ENCODE results near the gene ZNF462.

Gene ZNF462

DNA sequence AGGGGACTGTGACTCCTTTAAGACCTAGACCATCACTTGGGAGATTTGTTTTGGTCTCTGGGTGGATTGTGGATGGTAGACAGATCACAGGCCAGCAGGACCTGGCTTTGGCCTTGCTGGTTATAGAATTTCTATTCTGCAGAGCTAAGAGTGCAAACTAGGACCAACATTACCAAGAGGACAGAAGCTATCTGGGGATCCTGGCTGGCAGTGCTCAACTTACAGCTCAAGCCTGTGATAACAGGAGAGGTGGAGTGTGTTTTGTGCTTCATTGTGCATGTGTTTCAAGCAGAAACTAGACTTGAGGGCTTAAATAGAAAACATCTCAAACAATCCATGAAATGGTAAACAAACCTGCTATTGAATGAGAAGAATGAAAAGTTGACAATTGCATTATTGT, 106.7 kb downstream of the ZNF462 start:
- H3K4me3 ChIP-seq (ENCODE audit: low read depth, low read length), result no peak overlapping the region
- DNase-seq (ENCODE audit: low read depth), result no peak

DNA sequence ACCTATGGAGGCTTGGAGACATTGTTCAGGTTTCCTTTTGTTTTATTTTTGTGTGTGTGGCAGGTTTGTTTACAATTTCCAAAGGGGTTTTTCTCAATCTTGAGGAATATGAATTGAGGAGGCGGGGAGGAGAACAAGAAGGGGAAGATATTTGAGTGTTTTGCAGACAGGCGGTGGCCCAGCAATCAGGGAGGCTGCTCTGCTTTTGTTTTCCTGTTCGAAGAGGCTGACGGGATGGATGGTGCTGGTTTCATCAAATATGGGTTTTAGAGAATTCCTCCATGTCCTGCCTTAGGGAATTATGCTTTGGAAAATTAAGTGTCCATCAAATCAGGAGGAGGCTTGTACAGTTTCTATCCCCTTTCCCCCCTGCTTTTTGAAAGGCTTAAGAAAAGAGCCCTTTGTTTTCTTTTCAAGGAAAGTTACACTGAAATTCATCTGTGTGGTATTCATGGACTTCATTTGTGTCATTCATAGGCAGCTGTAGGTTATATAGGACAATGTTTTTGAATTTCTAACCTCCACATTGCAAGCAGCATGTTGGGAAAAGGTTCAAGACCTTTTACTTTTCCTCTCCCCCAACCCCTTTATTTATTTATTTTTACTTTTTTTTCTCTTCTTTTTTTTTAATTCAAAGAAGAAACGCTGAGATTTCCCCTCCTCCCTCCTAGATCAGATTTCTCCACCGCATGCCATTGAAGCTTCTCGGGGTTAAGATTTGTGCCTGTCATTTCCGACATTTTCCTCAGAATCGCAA, 107.4 kb downstream of the ZNF462 start:
- no peak overlapping the region for H3K4me3 ChIP-seq (ENCODE audit: low read depth, low read length)
- TF ChIP-seq, protein P1, sequence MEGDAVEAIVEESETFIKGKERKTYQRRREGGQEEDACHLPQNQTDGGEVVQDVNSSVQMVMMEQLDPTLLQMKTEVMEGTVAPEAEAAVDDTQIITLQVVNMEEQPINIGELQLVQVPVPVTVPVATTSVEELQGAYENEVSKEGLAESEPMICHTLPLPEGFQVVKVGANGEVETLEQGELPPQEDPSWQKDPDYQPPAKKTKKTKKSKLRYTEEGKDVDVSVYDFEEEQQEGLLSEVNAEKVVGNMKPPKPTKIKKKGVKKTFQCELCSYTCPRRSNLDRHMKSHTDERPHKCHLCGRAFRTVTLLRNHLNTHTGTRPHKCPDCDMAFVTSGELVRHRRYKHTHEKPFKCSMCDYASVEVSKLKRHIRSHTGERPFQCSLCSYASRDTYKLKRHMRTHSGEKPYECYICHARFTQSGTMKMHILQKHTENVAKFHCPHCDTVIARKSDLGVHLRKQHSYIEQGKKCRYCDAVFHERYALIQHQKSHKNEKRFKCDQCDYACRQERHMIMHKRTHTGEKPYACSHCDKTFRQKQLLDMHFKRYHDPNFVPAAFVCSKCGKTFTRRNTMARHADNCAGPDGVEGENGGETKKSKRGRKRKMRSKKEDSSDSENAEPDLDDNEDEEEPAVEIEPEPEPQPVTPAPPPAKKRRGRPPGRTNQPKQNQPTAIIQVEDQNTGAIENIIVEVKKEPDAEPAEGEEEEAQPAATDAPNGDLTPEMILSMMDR (IDR thresholded peaks at IDR 0.05; ENCODE audit: insufficient read depth, low read depth, low read length, missing control alignments), result no peak
- no peak for DNase-seq (ENCODE audit: low read depth)

More for the DNA sequence above, 106.7 kb downstream of the ZNF462 start:
- TF ChIP-seq, protein P1 (IDR thresholded peaks at IDR 0.05; ENCODE audit: insufficient read depth, low read depth, low read length, missing control alignments), result no peak

DNA sequence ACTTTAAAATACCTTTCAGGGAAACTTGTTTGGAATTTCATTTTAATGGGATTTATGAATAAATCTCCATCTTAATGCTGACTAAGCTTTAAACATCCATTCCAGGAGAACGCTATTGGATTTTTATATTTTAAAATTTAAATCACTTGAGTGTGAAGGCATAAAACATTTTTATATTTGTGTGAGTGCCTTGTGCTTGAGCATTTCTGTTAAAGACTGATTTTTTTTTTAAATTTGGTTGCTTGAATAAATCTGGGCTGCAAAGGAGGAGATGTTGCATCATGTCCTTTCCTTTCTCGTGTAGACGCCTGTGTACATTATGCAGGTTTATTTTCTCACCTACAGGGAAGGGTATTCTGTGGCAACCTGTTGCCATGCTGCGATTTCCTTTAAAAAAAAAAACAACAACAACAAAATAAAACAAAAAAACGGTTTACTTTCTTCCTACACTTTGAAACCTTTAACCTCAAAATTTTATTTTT, 108.1 kb downstream of the ZNF462 start:
- TF ChIP-seq, protein P1 (IDR thresholded peaks at IDR 0.05; ENCODE audit: insufficient read depth, low read depth, low read length, missing control alignments), result no peak
- H3K4me3 ChIP-seq (ENCODE audit: low read depth, low read length), result no peak overlapping the region
- no peak for DNase-seq (ENCODE audit: low read depth)

DNA sequence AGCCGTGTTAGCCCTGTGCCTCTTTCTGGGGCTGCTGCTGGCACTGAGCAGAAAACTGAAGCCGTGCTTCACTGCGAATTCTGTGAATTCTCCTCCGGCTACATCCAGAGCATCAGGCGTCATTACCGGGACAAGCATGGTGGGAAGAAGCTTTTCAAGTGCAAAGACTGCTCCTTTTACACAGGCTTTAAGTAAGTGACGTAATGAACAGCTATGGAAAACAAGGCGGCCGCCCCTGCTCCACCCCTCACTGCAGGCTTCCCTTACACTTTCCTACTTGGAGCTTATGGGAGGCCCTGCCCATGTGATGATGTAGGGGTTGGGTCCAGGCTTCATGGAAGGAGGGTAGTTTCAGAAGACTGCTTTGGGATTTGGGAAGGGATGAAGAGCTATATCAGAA, 109.1 kb downstream of the ZNF462 start:
- no peak overlapping the region for H3K4me3 ChIP-seq (ENCODE audit: low read depth, low read length)
- DNase-seq (ENCODE audit: low read depth), result no peak
- TF ChIP-seq, protein P1 (IDR thresholded peaks at IDR 0.05; ENCODE audit: insufficient read depth, low read depth, low read length, missing control alignments), result no peak

DNA sequence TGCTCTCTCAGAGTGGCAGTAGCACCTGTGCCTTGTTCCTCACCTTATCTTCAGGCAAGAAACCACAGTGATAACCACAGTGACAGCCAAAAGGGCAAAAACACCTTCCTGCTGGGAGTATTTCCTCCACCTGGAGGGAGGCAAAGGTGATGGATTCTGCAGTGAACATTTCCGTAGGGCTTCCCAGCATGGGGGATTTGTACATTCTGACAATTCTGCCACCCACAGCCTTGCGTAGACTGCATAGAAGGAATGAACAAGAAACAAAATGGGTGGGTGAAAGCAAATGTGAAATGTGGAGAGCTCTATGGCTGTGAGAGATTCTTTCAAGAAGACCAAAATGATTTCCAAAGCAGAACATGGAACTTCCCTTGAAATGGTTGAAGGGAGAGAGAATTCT, 111.4 kb downstream of the ZNF462 start:
- TF ChIP-seq, protein P1 (IDR thresholded peaks at IDR 0.05; ENCODE audit: insufficient read depth, low read depth, low read length, missing control alignments), result no peak
- no peak for DNase-seq (ENCODE audit: low read depth)

DNA sequence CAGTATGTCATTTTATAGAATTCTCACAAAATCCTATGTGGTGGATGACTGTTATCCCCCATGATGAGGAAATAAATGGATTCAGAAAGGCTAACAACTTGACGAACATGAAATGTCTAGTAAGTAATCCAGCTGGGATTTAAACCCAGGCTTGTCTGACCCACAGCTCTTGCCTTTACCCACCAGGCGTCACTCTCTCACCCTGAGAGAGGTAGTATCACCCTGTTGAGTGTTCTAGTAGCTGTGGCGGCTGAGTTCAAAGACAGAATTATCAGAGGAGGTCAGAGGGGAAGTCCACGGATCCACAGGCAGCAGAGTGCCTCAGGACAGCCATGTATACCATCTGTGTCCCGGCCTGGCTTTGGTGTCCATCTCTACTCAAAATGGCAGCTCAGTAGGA, 113.8 kb downstream of the ZNF462 start:
- TF ChIP-seq, protein P1 (IDR thresholded peaks at IDR 0.05; ENCODE audit: insufficient read depth, low read depth, low read length, missing control alignments), result peak; percentile 41
- peak; percentile 46 for DNase-seq (ENCODE audit: low read depth)
- H3K4me3 ChIP-seq (ENCODE audit: low read depth, low read length), result no peak overlapping the region

More for the DNA sequence above, 111.4 kb downstream of the ZNF462 start:
- H3K4me3 ChIP-seq (ENCODE audit: low read depth, low read length), result no peak overlapping the region
